PC-3 (cell line): ENCODE results near the gene GRSF1.
"Not testable (repeated sequence)": the region's sequence is repeated elsewhere in the genome, so short reads cannot be mapped to it uniquely, and the experiment has no call there.

Source experiments
- EZH2phosphoT487 ChIP-seq: fragments of 300-600 bp; sonication (generic); IDR thresholded peaks from 2 replicates; pipeline ENCODE4 v1.6.1; 2018; ENCODE audit warnings: mild to moderate bottlenecking, antibody characterized with exemption, low read length, borderline replicate concordance
- TF ChIP-seq, protein P1 (sequence below): fragments of 300-600 bp; sonication (generic); conservative IDR thresholded peaks from 2 replicates; pipeline ENCODE4 v1.5.1; 2017; ENCODE audit warnings: antibody characterized with exemption, low read depth, mild to moderate bottlenecking, low read length

DNA sequence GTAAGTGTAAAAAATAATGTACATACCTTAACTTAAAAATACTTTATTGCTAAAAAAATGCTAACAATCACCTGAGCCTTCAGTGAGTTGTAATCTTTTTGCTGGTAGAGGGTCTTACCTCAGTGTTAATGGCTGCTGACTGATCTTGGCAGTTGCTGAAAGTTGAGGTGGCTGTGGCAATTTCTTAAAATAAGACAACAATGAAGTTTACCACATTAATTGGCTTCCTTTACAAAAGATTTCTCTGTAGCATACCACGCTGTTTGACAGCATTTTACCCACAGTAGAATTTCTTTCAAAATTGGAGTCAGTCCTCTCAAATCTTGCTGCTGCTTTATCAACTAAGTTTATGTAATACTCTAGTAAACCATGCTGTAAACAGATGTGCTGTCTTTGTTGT lies 70.3 kb downstream of the GRSF1 start:
- TF ChIP-seq, protein P1, sequence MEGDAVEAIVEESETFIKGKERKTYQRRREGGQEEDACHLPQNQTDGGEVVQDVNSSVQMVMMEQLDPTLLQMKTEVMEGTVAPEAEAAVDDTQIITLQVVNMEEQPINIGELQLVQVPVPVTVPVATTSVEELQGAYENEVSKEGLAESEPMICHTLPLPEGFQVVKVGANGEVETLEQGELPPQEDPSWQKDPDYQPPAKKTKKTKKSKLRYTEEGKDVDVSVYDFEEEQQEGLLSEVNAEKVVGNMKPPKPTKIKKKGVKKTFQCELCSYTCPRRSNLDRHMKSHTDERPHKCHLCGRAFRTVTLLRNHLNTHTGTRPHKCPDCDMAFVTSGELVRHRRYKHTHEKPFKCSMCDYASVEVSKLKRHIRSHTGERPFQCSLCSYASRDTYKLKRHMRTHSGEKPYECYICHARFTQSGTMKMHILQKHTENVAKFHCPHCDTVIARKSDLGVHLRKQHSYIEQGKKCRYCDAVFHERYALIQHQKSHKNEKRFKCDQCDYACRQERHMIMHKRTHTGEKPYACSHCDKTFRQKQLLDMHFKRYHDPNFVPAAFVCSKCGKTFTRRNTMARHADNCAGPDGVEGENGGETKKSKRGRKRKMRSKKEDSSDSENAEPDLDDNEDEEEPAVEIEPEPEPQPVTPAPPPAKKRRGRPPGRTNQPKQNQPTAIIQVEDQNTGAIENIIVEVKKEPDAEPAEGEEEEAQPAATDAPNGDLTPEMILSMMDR: not testable (repeated sequence)
- not testable (repeated sequence) for TF ChIP-seq EZH2phosphoT487
